ENCODE measurements around the gene RAP2A.

Gene RAP2A

DNA sequence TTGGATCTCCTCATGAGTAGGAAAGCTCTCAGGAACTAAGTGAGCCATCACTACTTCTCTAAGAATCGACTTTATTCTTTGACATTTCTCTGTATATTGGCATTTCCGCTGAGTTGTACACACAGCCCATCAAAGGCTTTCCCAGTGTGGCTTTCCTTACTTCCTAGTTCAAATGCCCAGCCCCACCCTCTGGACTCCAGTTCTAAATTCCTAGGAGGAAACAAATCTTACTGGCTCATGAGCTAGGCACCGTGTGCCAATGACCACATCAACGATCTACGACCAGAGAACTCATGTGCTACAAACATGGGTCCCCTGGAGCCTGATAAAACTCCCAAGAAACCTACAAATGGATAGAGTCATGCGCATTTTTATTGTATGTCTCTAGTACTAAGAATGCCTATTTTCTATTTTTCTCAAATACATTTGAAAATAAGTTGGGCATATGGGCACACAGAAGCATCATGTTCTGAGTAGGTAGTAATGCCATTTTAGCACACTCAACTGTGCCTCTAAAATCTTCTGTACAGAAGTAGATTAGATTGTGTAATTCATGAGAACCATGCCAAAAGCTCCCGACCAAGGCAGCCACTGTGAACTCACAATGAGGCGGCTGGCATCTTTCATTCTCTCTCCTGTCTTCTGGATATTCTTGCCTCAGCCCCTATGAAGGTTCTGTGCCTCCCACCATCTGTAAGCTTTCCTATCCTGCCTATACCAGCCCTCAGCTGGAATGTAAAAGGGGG, 10.5 kb upstream of the RAP2A start:
- no peak for DNase-seq

DNA sequence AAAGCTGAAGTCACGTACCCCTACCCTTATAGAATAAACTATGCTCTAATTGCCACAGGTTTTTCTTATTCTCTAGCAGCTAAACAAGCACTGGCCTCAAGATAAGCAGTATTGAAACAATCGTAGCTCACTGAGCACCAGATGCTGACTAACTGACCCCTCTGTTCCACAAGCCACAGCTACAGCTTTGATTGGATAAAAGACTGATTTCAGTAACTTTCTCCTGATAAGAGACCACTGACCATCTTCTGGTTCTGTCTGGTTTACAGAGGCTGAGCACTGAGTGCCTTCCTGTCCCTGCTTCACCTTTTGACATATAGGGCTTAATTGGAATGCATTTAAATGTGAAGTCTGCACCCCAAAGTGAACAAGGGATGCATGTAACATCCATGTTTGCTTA, 8.4 kb upstream of the RAP2A start:
- no peak for DNase-seq

DNA sequence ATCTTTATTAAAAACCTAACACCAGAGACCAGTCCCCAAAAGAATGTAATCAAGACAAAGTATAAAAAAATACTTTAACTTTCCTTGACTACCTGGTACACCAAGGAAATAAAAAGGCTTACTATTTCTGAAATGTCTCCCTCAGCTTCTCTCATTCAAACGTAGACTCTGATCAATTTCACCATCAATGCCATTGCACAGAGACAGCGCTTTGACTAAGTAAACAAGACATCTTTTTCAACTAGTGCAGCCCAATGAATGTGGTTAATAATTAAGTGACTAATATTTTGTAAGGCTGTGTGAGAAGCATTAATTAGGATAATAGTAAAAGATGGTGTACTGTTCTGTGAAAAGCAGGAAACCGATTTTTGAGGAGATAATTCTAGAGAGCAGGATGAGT, 7.3 kb upstream of the RAP2A start:
- DNase-seq, result no peak

DNA sequence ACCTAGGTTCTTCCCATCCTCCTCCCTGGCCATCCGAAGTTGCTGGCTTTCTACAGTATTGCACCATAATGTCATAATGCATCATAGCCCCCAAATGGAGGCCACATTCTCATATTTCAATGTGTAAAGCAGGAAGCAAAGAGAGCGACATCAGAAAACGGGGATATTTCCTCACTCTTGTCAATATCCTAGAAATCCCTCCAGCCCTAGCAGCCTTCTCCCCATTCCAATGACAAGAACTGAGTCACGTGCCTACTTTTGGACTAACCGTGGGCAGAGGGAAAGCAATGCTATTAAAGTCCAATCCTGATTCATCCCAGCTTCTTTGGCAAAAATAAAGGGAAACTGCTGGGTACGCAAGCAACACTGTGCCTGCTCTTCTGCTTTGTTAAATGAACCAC, 4.3 kb upstream of the RAP2A start:
- no peak for DNase-seq

DNA sequence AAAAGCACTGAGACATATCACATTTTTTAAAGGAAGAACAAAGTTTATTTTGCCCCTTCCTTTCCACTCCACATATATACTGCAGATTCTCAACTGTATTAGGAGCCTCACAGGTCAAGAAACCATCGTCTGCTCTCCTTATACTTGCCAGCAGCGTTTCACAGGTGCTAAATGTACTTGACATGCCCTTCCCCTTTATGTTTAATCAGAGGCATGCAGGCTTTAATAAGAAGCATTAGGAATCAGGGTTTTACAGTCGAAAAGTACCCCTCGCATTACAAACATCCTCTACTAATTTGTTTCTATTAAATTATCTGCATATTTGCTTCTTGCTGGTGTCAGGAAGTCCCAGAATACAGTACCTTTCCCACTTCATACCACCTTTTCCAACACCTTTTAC, 3.7 kb upstream of the RAP2A start:
- no peak for DNase-seq

DNA sequence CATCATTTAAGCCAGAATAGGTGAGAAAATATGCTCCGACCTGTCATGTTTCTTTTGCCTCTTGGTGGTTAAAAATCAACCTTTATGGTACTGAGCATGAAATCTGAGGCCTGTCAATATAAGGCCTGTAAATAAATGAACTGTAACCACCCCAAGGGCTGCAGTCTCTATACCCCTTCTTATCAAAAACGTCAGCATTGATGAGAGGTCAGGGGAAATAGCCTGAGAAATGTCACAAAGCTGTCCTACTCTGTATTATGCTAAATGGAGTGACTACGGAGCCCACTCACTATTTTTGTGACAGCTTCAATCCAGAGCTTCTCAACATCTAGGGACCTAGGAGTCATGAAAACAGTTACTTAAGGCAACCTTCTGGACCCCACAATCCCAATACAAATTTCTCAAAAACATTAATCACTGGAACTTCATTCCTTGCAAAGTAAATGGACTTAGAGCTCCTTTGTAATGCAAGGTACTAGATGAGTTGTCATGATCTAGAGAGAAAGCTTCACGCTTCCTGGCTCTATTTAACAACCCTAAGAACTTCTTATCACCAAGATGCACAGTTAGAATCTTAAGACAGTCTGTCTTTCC, 2.7 kb upstream of the RAP2A start:
- no peak for DNase-seq

DNA sequence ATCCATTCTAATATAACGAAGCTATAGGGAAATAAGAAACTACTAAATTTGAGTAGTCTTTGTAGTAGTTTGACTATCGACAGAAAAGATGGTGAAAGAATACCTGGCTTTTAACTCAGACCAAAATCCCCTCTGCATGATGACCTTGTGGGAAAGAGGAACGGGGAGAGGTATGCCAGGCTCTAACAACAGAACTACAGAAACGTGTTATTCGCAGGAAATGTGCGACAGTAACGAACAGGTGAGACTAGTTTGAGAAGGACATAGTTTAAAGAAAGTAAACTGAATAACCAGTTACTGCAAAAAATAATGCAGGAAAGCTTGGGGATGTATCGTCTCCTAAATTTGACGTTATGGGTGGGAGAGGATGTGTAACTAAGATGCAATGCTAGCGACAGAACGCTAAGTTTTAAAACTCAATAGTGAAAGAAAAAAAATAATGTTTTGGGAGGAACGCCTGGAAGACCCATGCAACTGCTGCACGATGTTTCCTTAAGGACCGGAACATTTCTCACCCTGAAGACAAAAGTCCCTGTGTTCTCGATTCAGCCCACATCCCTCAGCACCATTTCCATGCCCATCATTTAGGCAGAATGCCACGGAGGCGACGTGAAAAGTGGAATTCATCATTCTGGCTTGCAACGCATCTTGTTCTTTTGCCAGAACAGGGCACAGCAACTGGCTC, 1.6 kb upstream of the RAP2A start:
- no peak for DNase-seq

DNA sequence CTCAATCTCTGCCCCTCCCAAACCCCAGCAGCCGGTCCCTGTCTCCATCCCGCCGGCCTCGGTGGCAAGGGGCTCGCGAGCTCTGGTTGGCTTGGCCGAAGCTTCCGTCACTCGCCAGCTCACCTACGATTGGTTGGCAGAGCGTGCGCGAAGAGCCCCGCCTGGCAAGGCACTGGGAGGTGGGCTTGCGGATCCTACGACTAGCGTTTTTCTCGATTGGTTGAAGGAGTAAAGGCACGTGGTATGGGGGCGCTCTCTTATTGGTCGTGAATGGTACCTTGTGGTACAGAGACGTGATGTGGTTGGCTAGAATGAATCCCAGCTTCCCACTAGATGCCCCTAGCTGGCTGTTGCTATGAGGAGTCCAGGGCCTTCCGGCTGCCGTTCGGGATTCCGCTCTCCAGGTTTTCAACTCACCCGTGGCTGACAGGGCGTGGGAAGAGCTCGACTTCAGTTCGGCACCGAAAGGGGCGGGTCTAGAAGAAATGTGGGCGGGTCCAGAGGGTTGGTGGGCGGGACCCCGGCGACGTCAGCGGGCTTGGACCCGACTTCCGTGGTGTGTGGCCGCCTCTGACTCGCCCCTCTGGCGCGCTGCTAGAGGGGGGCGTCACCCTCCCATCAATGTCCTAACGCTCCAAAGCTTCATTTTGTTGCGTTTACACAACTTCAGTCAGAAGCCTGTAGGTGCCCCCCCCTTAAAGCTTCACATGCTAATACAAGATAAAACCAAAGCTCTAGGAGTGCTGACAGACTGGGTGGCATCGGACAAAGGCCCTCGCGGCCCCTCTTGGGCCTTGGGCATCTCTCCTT, 847 bp upstream of the RAP2A start:
- peak; percentile 96 for DNase-seq

DNA sequence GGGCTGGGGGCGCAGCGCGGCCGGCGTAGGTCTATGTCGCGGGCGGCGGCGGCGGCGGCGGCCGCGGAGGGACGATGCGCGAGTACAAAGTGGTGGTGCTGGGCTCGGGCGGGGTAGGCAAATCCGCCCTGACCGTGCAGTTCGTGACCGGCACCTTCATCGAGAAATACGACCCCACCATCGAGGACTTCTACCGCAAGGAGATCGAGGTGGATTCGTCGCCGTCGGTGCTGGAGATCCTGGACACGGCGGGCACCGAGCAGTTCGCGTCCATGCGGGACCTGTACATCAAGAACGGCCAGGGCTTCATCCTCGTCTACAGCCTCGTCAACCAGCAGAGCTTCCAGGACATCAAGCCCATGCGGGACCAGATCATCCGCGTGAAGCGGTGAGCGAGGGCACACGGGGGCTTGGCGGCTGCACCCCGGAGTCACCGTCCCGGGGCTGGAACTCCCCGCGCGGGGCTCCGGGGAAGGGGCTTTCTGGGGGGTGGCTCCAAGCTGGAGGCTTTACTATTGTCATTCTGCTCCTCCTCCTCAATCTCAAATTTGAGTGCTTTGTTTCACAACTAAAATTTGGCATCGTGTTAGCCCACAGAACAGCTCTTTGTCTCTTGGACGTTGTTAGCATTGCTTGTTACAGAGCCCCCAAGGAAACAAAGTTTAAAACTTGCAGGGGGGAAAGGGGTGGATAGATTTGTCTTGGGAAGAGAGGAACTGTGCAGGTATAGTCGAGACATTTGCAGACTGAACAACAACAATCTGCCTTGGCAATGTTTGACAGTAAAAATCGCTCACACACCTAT, 630 bp downstream of the RAP2A start:
- DNase-seq, result no peak

DNA sequence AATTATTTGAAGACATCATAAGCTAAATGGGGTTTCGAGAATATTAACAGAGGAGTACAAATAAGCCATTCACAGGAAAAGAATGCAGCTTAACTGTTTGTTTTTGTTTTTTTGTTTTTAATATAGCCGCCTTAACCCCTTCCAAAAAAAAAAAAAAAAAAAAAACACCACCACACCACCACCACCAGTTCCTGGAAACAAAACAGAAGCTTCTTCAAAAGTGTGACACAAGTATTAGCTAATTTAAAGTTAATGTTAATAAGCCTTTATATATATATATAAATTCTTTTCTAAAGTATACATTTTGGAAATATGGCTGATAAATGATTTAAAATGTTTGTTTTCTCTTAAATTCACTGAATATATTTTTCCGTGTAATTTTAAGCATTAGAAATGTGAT, 1.4 kb downstream of the RAP2A start:
- no peak for DNase-seq

DNA sequence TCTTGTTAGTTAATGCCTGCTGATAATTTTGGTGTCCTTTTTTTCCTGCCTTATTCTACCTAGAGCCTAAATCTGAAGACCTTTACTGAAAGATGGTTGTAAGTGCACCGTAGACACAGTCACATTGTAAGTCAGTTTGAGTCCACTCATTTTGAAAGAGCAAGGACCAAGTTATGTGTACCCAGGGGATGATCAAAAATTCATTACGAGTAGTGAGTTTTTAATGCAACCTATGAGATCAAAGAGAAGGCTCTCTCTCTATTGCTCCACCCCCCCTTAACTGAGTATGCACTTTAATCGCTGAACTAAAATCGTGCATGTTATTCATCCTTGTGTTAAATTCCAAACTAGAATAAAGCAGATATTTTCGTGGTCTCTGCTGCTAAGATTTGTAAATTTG, 1.8 kb downstream of the RAP2A start:
- DNase-seq, result no peak

DNA sequence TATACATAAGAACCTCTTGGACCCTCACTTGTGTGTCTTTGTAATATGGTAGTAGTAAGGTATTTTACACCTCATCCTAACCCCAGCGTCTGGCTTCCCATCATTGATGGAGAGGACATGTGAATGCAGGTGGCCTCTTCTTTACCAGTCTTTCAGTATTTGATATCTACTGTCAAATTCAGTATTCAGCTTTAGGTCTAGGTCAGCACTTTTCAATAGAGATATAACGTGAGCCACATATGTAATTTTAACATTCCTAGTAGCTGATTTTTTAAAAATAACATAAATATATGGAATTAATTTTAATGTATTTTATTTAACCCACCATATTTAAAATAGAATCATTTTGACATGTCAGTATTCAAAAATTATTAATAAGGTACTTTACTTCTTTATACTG, 2.9 kb downstream of the RAP2A start:
- no peak for DNase-seq

DNA sequence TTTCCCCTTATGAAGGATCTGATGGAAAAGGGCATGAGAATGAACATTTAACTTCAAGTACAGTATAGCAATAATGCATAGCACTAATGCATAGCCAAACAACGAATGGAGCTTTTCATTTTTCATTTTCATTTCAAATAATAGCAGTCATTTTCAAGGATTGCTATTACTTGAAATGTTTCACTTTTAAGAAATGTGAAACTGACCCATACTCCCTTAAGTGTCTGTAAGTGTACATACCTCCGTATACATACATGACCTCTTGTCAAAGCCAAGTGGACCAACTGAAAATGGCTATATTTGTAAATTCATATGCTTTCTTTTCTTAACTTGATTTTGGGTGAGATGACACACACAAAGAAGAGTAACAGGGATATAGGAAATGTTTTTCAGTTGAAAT, 3.8 kb downstream of the RAP2A start:
- no peak for DNase-seq

DNA sequence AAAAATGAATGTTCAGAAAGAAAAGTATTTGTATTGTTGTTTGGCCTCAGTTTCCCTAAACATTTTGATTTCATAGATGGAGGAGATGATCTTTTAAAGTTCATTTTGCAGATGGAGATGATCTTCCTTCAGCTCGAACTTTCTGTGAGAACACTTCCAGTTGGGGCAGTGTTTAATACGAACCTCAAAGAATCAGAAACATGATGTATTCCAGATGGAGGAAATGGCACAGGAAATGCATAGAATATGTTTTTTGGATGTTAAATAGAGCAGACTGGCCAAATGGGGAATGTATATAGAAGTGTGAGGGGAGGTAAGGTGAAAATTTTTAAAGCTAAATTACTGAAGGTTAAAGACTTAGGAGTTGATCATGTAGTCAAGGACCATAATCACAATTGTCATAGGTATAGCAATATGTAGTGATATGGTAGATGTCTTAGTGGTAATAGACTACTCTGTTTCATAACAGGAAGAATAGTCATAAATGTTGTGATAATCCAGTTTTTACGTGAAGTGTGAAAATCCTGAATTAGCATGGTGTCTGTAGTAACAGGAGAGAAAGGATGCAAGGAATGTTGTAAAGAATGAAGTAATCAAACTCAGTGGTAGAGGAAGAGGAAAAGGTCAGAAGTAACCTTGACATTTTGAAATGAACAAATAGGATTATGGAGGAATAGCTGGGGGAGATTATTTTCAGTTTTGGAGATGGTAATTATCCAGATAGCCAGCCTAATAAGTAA, 5.1 kb downstream of the RAP2A start:
- DNase-seq, result no peak

DNA sequence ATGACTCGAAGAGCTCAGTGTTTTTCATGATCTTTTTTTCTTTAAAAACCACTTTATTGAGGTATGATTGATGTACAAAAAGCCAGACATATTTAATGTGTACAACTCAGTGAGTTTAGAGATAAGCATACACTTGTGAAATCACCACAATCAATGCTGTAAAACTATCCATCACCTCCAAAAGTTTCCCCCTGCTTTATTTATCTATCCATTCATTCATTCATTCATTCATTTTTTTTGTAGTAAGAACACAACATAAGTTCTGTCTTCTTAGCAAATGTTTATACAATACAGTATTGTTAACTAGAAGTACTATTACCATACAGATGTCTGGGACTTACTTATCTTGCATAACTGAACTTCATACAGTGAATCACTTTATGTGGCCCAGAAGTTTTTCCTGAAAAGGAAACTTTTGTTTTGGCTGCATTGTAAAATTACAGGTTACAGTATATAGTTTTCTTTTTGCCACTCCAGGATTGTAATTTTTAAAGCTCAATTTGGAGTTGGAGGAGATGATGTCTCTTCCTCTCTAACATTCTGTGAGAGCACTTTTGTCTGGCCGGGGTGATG, 6.7 kb downstream of the RAP2A start:
- DNase-seq, result no peak

DNA sequence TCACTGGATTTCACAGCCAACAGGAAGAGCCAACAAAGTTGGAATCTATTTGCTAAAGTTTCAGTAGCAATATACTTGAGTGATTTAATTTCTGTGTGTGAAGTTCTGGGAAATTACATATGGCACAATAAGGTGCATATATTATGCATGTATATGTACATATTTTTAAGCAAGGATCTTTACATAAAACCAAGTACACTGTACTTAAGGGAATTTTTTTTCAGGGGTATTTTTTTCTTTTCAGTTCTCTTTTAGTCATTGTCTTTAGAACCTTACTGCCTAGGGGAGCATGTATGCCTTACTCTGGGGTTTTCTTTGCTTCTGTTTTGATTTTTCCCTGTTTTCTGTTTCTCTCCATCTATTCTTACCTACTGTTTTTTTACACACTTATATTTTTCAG, 7.4 kb downstream of the RAP2A start:
- no peak for DNase-seq

DNA sequence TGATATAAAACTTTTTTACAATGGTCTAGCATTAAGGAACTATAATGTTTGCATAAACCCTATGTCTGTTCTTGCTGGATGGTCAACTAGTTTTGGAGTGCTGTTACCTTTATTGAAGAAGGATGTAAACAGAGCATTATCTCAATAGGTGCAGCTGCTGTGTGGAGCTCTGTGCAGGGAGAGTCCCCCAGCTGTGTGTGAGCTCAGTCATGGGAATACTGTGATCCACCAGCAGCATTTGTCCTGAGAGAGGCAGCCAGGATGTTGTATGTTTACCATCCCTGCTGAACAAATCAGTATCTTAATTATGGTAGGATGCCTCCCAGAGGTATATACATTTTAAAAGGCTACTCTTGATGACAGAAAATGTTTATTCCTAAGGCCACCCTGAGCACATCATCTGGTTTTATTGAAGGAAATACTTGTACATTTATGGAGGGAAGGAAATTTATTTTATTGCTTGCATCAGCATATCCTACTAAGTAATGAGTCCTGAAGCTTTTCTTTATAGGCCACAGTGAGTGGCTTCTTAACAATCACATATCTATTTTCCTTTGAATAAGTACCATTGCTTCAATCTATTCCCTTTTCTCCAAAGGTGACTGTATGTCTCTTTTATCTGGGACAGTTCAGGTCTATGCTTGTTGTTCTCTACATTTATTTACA, 11.7 kb downstream of the RAP2A start:
- no peak for DNase-seq

DNA sequence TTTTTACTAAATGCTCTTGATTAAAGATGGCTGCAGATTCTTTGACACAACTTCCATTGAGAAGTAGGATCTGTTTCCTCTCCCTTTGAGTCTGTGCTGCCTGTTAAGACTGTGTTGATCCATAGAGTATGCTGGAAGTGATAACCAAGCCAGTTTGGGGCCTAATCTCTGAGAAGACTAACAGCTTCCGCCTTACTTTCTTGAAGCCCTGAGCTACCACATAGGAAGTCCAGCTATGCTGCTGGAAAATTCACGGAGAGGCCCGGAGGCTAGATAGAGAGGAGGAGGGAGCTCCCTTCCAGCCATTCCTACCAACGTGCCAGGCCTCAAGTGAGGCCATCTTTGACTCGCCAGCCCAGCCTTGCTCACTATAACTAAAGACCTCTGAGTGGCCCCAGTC, 12.5 kb downstream of the RAP2A start:
- no peak for DNase-seq

DNA sequence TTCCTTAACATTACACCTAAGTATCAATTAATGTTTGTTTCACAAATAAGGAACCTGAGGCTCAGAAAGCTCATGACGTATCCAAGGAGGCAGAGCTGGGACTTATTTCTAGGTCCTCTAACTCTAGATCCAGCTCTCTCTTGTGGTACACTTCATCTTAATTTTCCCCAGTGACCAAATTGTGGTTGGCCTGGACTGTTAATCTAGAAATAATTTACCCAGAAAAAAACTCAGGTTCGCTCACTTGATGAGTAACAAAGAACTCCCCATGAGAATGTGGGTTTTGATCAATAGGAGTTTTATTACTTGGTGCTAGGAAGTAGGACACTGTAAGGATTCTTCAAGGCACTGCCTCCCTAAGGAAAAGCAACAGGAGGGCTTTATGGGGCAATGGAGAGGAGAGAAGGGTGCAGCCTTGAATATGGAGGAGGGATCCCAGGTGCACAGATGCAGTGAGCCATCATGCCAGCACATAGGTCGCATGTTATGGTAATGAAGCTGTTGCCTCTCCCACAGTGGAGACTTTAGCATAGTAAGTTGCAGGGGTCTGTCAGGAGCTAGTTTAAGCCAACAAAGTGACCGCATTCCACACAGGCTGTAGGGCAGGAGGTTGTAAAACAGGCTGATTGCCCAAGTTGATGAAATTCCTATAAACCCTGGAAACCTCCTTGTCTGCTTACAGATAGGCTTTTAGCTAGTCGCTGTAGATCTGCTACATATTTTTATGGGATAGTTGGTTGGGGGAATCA, 14.7 kb downstream of the RAP2A start:
- DNase-seq, result no peak

DNA sequence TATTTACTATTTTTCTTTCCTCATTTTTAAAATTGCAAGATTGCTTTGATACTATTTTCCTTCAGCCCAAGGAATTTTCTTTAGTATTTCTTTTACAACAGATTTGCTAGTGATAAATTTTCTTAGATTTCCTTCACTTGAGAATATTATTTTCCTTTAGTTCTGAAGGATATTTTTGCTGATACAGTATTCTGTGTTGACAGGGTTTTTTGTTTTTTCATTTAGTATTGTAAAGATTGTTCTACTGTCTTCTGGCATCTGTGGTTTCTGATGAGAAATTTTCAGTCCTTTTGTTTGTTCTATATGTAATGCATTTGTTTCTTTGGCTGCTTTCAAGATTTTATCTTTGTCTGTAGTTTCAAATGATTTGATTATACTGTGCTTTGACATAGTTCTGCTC, 20.7 kb downstream of the RAP2A start:
- no peak for DNase-seq

Data from NCI-H2107 (cell line).